Breast epithelium (tissue), 4 donors: ENCODE measurements around the gene MROH9. TPM values are rescaled to one million over a fixed set of nuclear protein-coding genes. Genes with fewer than 3 reads are reported as not detected.

ENCODE experiments used
- DNase-seq, 2 donors: peaks; one replicate each; pipeline ENCODE4 v3.0.0-alpha.2; 2019; ENCODE audit warnings: low spot score in 2 of 2
- H3K27ac ChIP-seq, 2 donors: fragments of 200-600 bp; sonication (generic) in 1 of 2; one replicate each; pipeline ENCODE4 v1.5.1; 2016 to 2019; ENCODE audit warnings: mild to moderate bottlenecking in 1 of 2
- H3K27me3 ChIP-seq, 2 donors: fragments of 200-600 bp; sonication (generic) in 1 of 2; one replicate each; pipeline versions ENCODE4 v1.5.1 to v1.6.0; 2017 to 2019; ENCODE audit warnings: control low read depth in 1 of 2, mild to moderate bottlenecking in 1 of 2
- H3K36me3 ChIP-seq: fragments of 200-600 bp; one replicate; pipeline ENCODE4 v1.5.1; 2019
- H3K4me1 ChIP-seq, 2 donors: fragments of 200-600 bp; sonication (generic); one replicate each; pipeline ENCODE4 v1.5.1; 2016 to 2019; ENCODE audit warnings: control low read depth in 1 of 2
- H3K4me3 ChIP-seq, 3 donors: fragments of 200-600 bp; sonication (generic); 1 replicate in 2 of 3; 2 replicates in 1 of 3; pipeline ENCODE4 v1.5.1; 2016 to 2019; ENCODE audit warnings: mild to moderate bottlenecking in 3 of 3, moderate library complexity in 2 of 3
- H3K9me3 ChIP-seq, 2 donors: fragments of 200-600 bp; sonication (generic) in 1 of 2; one replicate each; pipeline ENCODE4 v1.5.1; 2016 to 2019; ENCODE audit warnings: control low read depth in 1 of 2
- CTCF ChIP-seq, 3 donors: fragments of 450-650 bp; IDR thresholded peaks; one replicate each; pipeline ENCODE4 v1.5.1; 2016 to 2017; ENCODE audit warnings: antibody characterized with exemption in 3 of 3, mild to moderate bottlenecking in 3 of 3, moderate library complexity in 3 of 3
- POLR2A ChIP-seq: fragments of 450-650 bp; IDR thresholded peaks from one replicate; pipeline ENCODE4 v1.6.1; 2016; ENCODE audit warnings: antibody characterized with exemption, mild to moderate bottlenecking, moderate library complexity
- POLR2AphosphoS5 ChIP-seq, 3 donors: sonication (generic); formaldehyde crosslinking; IDR thresholded peaks; one replicate each; pipeline ENCODE4 v1.6.1; 2017; ENCODE audit warnings: antibody characterized with exemption in 3 of 3
- intact Hi-C: fragments of 100-400 bp; cut with DNase I; formaldehyde crosslinking; loops from one replicate; pipeline ENCODE4 v1.15.1; 2023; ENCODE audit warnings: low total_unique reads
- total RNA-seq, 3 donors: library from RNA; depleted of rRNA; stranded (reverse); fragments of >200 nt; gene quantifications; one replicate each; pipeline ENCODE4 v1.1.0, GENCODE V29; 2016

MROH9 gene
- total RNA-seq, 3 donors from 2014 or later, result not detected

DNA sequence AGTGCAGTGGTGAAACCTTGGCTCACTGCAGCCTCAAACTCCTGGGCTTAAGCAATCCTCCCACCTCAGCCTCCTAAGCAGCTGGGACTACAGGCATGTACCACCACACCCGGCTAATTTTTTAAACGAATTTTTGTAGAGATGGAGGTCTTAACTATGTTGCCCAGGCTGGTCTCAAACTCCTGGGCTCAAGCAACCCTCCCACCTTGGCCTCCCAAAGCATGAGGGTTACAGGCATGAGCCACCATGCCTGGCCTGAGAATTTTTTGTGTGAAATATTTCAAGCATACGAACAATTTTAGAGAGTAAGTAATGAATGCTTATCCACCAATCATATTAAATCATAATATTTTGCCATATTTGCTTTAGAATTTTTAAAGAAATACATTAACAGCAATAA lies 51.6 kb downstream of the MROH9 start:
- no peaks in the 10 kb centered on the region for H3K27me3 ChIP-seq
- H3K4me1 ChIP-seq, result no peaks in the 10 kb centered on the region
- no peak overlapping the region for H3K4me3 ChIP-seq
- DNase-seq, result no peak
- TF ChIP-seq POLR2AphosphoS5 (IDR thresholded peaks at IDR 0.05) (no peak), CTCF (IDR thresholded peaks at IDR 0.05) (no peak), POLR2A (no peak)
- no peaks in the 10 kb centered on the region for H3K9me3 ChIP-seq
- H3K27ac ChIP-seq, result no peak overlapping the region
- no peaks in the 10 kb centered on the region for H3K36me3 ChIP-seq
- intact Hi-C loops, result no loop called here

GRCh38 chr1:170987424-170987823 lies 52.1 kb downstream of the MROH9 start:
- no peak overlapping the region for H3K27ac ChIP-seq
- H3K9me3 ChIP-seq, result no peaks in the 10 kb centered on the region
- H3K27me3 ChIP-seq, result no peaks in the 10 kb centered on the region
- no peaks in the 10 kb centered on the region for H3K36me3 ChIP-seq
- TF ChIP-seq POLR2AphosphoS5 (IDR thresholded peaks at IDR 0.05) (no peak), CTCF (IDR thresholded peaks at IDR 0.05) (no peak), POLR2A (no peak)
- H3K4me1 ChIP-seq, result no peaks in the 10 kb centered on the region
- H3K4me3 ChIP-seq, result no peak overlapping the region
- no peak for DNase-seq
- intact Hi-C loops, result no loop called here

DNA sequence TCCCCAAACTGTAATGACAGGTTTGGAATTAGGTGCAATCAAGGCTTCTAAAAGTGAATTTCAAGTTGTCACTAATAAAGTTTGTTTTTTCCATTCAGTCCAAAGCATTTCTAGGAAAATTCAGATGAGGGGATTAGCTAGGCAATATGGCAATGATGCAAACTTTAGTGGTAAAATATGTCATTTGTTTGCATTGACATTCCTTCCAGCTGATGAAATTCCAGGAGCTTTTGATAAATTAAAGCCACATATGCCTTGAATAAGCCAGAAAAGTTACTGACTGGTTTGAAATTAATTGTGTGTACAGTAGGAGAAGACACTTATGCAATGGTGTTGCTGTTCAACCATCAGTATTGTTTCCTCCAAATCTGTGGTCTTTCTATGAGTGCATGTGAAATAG lies 57.8 kb downstream of the MROH9 start:
- intact Hi-C loops, result no loop called here

DNA sequence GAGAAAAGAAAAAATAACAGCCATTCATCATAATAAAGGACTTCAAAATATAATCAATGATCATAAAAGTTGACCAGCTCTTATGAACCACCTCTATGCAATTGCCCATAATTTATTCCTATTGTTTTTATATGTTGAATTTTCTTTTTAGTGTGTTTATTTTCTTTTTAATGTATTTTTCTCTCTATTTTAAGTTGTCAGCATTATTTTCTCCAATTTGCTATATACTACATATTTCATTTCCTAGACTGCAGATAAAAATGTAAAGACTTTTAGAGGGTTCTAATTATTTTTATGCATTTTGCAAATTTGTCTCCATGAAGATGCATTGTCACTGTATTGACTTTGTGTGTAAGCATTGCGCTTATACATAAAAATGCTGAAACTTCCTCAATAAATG lies 58.4 kb downstream of the MROH9 start:
- no peak overlapping the region for H3K27ac ChIP-seq
- no peaks in the 10 kb centered on the region for H3K27me3 ChIP-seq
- no peak for TF ChIP-seq POLR2AphosphoS5 (IDR thresholded peaks at IDR 0.05)
- no peak for TF ChIP-seq POLR2A
- TF ChIP-seq CTCF (IDR thresholded peaks at IDR 0.05), result no peak
- DNase-seq, result no peak
- intact Hi-C loops, result no loop called here
- H3K36me3 ChIP-seq, result no peaks in the 10 kb centered on the region
- H3K4me3 ChIP-seq, result no peak overlapping the region
- H3K9me3 ChIP-seq, result no peaks in the 10 kb centered on the region
- H3K4me1 ChIP-seq, result no peaks in the 10 kb centered on the region

More for the DNA sequence above, 57.8 kb downstream of the MROH9 start:
- Histone ChIP-seq H3K9me3 (no peaks in the 10 kb centered on the region), H3K4me1 (no peaks in the 10 kb centered on the region), H3K36me3 (no peaks in the 10 kb centered on the region), H3K27me3 (no peaks in the 10 kb centered on the region), H3K4me3 (no peak overlapping the region), H3K27ac (no peak overlapping the region)
- no peak for TF ChIP-seq POLR2A
- no peak for TF ChIP-seq POLR2AphosphoS5 (IDR thresholded peaks at IDR 0.05)
- no peak for TF ChIP-seq CTCF (IDR thresholded peaks at IDR 0.05)
- no peak for DNase-seq

DNA sequence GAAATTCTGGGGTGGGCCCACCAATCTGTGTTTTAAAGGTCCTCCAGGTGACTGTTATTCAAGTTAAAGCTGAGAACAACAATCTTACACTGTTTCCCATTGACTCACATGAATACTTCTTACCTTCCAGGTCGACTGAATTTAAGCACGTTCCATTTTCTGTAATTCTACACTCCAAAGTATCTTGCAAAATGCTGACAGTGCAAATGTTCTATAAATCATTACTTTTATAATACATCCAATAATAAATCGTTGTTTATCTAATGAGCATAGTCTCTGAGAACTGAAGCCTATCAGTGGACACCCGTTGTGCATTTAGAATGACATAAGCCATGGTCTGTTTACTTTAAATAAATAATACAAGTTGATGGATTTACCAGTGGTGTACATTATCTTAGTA lies 79.5 kb downstream of the MROH9 start:
- H3K27me3 ChIP-seq, result no peaks in the 10 kb centered on the region
- DNase-seq, result no peak
- H3K9me3 ChIP-seq, result no peaks in the 10 kb centered on the region
- intact Hi-C loops, result no loop called here
- TF ChIP-seq POLR2AphosphoS5 (IDR thresholded peaks at IDR 0.05), result no peak
- no peak for TF ChIP-seq CTCF (IDR thresholded peaks at IDR 0.05)
- TF ChIP-seq POLR2A, result no peak
- H3K27ac ChIP-seq, result no peak overlapping the region
- no peak overlapping the region for H3K4me3 ChIP-seq
- H3K36me3 ChIP-seq, result no peaks in the 10 kb centered on the region
- H3K4me1 ChIP-seq, result no peaks in the 10 kb centered on the region
